A673 (cell line): ENCODE results near the gene PKLR. TPM values are rescaled to one million over a fixed set of nuclear protein-coding genes. Genes with fewer than 3 reads are reported as not detected.

Source experiments
- BruUV-seq: library from RNA; stranded (reverse); fragments of 400-500 nt; replicated peaks from 2 replicates; lab custom pipeline; 2021; lab: Mats Ljungman, UMichigan
- CTCF ChIA-PET: fragments of 300-600 bp; sonication (Branson Sonifier 250); formaldehyde crosslinking; loops from one replicate; lab custom pipeline; 2022; ENCODE audit warnings: antibody characterized with exemption; lab: Charles Lee
- POLR2A ChIA-PET: fragments of 300-600 bp; sonication (Branson Sonifier 250); formaldehyde crosslinking; loops from one replicate; lab custom pipeline; 2022; ENCODE audit warnings: antibody characterized with exemption; ENCODE audit not compliant: low non-redundant PET; lab: Charles Lee
- DNase-seq: peaks from one replicate; pipeline ENCODE4 v3.0.0-alpha.2; 2015; ENCODE audit warnings: low spot score
- H3K27ac ChIP-seq: fragments of 200-600 bp; sonication (generic); 2 replicates; pipeline ENCODE4 v1.5.1; 2016; ENCODE audit warnings: mixed run types, low read depth, mild to moderate bottlenecking, mixed read lengths, antibody characterized with exemption, low read length; ENCODE audit not compliant: poor library complexity, severe bottlenecking
- H3K27me3 ChIP-seq: fragments of 200-600 bp; sonication (generic); replicated peaks from 2 replicates; pipeline ENCODE4 v1.6.1; 2017; ENCODE audit warnings: mixed run types, low read depth, mild to moderate bottlenecking, mixed read lengths, antibody characterized with exemption, low read length; ENCODE audit not compliant: insufficient read depth, poor library complexity
- H3K36me3 ChIP-seq: fragments of 200-600 bp; sonication (generic); 2 replicates; pipeline ENCODE4 v1.6.1; 2016; ENCODE audit warnings: mixed run types, mild to moderate bottlenecking, mixed read lengths, antibody characterized with exemption, low read length; ENCODE audit not compliant: insufficient read depth, poor library complexity, severe bottlenecking
- H3K4me1 ChIP-seq: fragments of 200-600 bp; sonication (generic); 2 replicates; pipeline ENCODE4 v1.6.1; 2017; ENCODE audit warnings: mixed run types, mild to moderate bottlenecking, mixed read lengths, antibody characterized with exemption, low read length; ENCODE audit not compliant: insufficient read depth, poor library complexity, severe bottlenecking
- H3K4me3 ChIP-seq: fragments of 200-600 bp; sonication (generic); 2 replicates; pipeline ENCODE4 v1.5.1; 2016; ENCODE audit warnings: low read depth, mixed run types, mild to moderate bottlenecking, mixed read lengths, low read length; ENCODE audit not compliant: poor library complexity, severe bottlenecking
- H3K9me3 ChIP-seq: fragments of 200-600 bp; sonication (generic); 2 replicates; pipeline ENCODE4 v1.6.1; 2016; ENCODE audit warnings: mixed run types, low read depth, mild to moderate bottlenecking, mixed read lengths, antibody characterized with exemption, low read length; ENCODE audit not compliant: poor library complexity, severe bottlenecking
- CTCF ChIP-seq: fragments of 300-800, 200-600 bp; sonication (generic); conservative IDR thresholded peaks from 2 replicates; pipeline ENCODE4 v1.5.1; 2017; ENCODE audit warnings: low read depth, mild to moderate bottlenecking, antibody characterized with exemption, low read length, moderate library complexity, mixed read lengths
- EZH2 ChIP-seq: fragments of 200-600 bp; sonication (generic); IDR thresholded peaks from 2 replicates; pipeline ENCODE4 v1.6.1; 2017; ENCODE audit warnings: borderline replicate concordance, low read depth, mild to moderate bottlenecking, mixed read lengths, antibody characterized with exemption, low read length; ENCODE audit not compliant: poor library complexity, severe bottlenecking
- intact Hi-C: fragments of 100-400 bp; cut with micrococcal nuclease; formaldehyde crosslinking; loops from one replicate; pipeline ENCODE4 v1.10.0; 2022; ENCODE audit not compliant: unreplicated experiment
- total RNA-seq: library from RNA; stranded (reverse); gene quantifications from 2 replicates; pipeline ENCODE4 v1.2.3, GENCODE V29; 2021

Gene PKLR
- total RNA-seq, 1 experiment from 2014 or later, result not detected

GRCh38 chr1:155300024-155300423 lies 1.2 kb downstream of the PKLR start:
- CTCF ChIA-PET, result no interaction called here
- no peaks in the 10 kb centered on the region for H3K36me3 ChIP-seq
- TF ChIP-seq EZH2, result no peak
- no peak for TF ChIP-seq CTCF
- DNase-seq, result no peak
- H3K27me3 ChIP-seq, result peaks cover 11% of the 10 kb centered on the region
- H3K4me3 ChIP-seq, result no peak overlapping the region
- no TSS peak for BruUV-seq
- intact Hi-C loops, result no loop called here
- peaks cover 3% of the 10 kb centered on the region for H3K4me1 ChIP-seq
- no peaks in the 10 kb centered on the region for H3K9me3 ChIP-seq
- no peak overlapping the region for H3K27ac ChIP-seq
- POLR2A ChIA-PET, result no interaction called here

- no peak overlapping the region for H3K27ac ChIP-seq
- ChIA-PET POLR2A (interaction anchor here (0.6 kb wide), 1 partner anchor 69 kb away, joined by 4 read pairs; no protein-coding TSS in a partner anchor), CTCF (no interaction called here)
- no peak overlapping the region for H3K4me3 ChIP-seq
- H3K9me3 ChIP-seq, result no peaks in the 10 kb centered on the region
- intact Hi-C loops, result no loop called here
- H3K4me1 ChIP-seq, result no peaks in the 10 kb centered on the region
- H3K36me3 ChIP-seq, result no peaks in the 10 kb centered on the region
- H3K27me3 ChIP-seq, result peaks cover 22% of the 10 kb centered on the region
- DNase-seq, result no peak
- TF ChIP-seq CTCF (no peak), EZH2 (no peak)
- BruUV-seq, result no TSS peak
These were observed 3.9 kb downstream of the PKLR start for GRCh38 chr1:155297384-155297783.

- POLR2A ChIA-PET, result no interaction called here
- Histone ChIP-seq H3K27me3 (peaks cover 22% of the 10 kb centered on the region), H3K9me3 (no peaks in the 10 kb centered on the region), H3K4me3 (no peak overlapping the region), H3K36me3 (no peaks in the 10 kb centered on the region), H3K27ac (no peak overlapping the region), H3K4me1 (no peaks in the 10 kb centered on the region)
- CTCF ChIA-PET, result no interaction called here
- intact Hi-C loops, result no loop called here
- DNase-seq, result no peak
- no TSS peak for BruUV-seq
- TF ChIP-seq EZH2, result no peak
These were observed 4.6 kb downstream of the PKLR start for GRCh38 chr1:155296661-155297060.

GRCh38 chr1:155295942-155296267 lies 5.3 kb downstream of the PKLR start:
- intact Hi-C loops, result no loop called here
- H3K4me1 ChIP-seq, result no peaks in the 10 kb centered on the region
- BruUV-seq, result no TSS peak
- no peak for DNase-seq
- H3K36me3 ChIP-seq, result no peaks in the 10 kb centered on the region
- no peak for TF ChIP-seq EZH2
- no peak for TF ChIP-seq CTCF
- ChIA-PET POLR2A (no interaction called here), CTCF (interaction anchor here (0.5 kb wide), 1 partner anchor 46 kb away, joined by 3 read pairs; no protein-coding TSS in a partner anchor)
- no peaks in the 10 kb centered on the region for H3K9me3 ChIP-seq
- H3K4me3 ChIP-seq, result no peak overlapping the region
- no peak overlapping the region for H3K27ac ChIP-seq
- H3K27me3 ChIP-seq, result peaks cover 22% of the 10 kb centered on the region
